HG02588 (cell line): ENCODE data around the gene DGKG.

ENCODE experiments used
- ATAC-seq: cut with Tn5 transposase; IDR thresholded peaks from one replicate; pipeline ENCODE4 v1.9.1; 2021; ENCODE audit warnings: mild to moderate bottlenecking, moderate library complexity; ENCODE audit not compliant: unreplicated experiment

Gene DGKG

DNA sequence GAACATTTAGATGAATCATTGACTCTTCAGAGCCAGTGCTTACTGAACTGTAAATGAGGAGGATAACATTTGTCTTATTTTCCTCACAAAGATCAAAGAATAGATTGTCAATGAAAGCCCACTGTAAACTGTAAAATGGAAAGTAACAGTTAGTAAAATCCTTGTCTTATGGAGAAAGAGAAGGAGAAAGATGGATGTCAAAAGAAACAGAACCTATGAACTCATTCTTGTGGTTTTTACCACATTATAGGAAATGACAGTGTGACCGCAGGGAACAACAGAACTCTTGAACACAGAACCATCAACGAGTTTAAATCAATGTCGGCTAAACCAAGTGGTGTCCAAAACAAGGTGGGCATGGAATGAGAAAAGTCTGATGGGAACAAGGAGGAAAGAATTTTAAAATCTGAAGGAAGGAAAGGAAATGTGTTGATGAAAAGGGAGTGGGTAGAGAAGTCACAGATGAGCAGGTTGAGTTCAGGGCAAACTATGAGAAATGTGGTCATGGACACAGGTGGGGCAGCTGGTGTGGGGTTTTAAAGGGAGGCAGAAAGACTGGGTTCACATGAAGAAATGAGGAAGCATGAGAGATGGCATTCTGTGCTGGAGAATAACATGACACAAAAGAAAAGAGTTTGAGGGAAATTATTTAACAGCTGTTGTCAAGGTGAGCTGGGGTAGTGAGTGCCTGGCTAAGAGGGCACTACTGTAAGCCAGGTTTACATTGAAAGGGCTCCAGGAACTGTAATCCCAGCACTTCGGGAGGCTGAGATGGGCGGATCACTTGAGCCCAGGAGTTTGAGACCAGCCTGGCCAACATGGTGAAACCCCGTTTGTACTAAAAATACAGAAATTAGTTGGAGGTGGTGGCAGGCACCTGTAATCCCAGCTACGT, 210.7 kb downstream of the DGKG start:
- no peak for ATAC-seq

DNA sequence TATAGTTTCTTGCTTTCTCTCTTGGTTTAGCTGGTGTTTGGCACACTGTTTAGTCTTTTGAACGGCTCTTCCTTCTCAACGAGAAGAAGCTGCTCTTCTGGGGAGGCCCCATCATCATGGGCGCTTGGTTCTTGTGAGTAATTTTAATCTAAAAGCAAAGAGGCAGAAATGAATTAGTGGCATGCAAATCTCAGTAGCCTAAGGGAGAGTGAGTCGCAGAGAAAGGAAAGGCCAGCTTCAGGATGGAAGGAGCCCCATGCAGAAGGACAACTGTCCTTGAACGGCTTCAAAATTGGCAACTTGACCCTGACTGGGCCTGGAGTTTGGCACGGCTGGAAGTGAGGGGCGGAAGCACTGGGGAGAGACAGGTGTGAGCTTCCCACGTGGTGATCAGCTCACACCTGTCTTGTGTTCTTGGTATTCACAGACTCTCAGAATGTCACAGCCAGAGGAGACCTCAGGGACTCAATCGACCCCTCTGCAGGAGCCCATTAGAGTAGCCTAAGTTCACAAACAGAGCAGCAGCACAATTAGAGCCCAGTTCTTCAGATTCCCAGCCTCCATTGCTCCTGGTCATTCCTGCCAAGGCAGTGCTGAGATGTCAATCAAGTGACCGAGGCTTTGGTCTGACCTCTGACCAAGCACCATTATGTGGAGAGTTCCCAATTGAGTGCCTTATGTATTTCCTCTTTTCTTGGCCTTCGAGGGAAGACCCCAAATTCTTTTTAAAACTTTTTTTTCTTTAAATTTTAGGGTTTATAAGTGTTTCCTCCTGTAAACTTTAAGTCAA, 211.8 kb downstream of the DGKG start:
- ATAC-seq: no peak

DNA sequence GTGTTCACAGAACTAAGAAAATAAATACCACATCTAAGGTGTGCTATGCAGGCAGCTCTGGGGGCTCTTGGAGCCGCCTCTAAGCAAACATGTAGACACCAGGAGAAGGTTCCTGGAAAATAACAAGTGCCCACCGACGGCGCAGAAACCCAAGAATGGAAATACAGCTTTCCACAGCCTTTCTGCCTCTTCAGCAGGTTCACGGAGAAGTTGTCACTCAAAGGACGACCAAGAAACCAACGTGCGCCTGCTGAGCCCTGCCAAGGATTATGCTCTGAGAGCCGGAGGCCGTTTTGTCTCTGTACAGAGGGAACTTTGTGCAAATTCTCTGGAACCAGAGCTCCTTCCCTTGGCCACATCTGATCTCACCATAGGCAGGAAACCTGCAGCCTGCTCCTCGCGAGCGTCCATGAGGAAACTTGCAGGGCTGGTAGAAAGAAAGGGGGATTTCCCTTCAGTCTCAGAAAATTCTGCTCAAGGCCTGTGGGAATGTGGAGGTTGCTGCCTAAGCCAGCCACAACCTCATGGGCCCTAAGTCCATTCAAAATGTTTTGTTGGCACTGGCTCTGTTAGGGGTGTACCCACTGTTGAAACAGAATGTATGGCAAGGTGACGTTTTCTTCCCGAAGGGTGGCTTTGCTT, 212.6 kb downstream of the DGKG start:
- ATAC-seq: no peak

DNA sequence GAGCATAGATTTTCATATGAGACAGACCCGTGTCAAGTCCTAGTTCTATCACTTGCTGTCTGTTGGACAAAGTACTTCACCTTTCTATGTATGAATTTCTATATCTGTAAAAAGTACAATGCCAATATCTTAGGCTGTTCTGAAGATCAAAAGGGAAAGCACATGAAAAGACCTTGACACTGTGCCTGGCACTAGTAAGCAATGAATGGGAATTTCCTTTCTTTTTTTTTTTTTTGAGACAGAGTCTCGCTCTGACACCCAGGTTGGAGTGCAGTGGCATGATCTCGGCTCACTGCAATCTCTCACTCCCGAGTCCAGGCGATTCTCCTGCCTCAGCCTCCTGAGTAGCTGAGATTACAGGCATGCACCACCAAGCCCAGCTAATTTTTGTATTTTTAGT, 217.8 kb downstream of the DGKG start:
- no peak for ATAC-seq

DNA sequence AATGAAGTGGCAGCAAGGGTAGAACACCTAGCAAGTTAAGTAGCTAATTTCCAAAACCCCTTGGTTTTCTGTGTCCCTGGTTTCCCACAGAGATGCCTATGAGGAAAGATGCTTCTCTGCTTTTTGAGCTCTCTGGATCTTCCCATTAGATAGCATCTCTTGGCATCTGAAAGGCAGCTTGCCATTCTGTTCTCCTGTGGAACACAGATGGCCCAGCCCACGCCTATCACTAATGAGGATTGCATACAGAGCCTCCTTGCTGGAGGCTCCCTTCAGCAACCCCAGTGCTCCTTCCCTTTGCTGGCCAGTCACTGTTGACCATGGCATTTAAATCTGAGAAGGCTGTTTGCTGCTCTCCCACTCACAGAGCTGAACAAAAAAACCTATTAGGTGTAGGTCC, 218.8 kb downstream of the DGKG start:
- no peak for ATAC-seq

DNA sequence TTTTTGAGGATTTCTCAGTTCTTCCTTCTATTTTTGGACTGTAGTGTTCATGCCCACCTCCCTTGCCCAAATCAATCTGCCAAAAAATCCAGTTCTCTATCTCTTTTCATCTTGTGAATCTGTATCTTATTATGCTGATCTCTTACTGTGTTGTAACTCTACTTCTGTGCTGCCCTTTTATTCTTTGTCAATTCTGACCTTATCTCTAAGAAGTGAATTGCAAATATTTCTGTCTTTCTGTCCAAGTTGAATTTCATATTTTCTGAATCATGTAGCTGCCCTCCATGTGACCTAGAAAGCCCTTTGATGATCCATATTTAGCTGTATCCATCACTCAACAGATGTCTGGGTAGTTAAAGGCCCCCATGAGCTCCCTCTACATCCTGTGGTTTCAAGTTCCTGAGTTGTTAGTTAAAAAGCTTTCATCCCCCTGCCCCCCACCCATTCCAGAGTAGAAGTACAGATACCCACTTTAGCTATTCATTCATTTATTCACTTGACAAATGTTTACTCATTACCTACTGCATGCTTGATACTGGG, 219.6 kb downstream of the DGKG start:
- no peak for ATAC-seq

DNA sequence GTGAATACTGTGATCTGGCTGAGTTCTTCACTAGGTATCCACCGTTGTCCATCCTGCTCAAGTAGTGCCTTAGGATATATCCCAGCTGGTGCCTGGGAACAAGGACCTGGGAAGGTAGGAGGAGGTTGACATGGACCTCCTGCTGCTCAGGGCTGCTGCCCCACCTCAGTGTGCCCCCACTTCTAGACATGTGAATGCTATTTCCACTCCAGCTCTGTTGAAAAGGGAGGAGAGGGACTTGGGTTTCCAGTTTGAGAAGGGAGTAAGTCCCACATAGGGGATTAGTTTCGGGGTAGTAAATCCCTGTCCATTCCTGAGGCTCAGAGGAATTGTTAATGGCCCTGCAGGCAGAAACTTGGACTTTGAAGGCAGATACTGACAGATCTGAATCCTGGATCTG, 220.2 kb downstream of the DGKG start:
- ATAC-seq: no peak

DNA sequence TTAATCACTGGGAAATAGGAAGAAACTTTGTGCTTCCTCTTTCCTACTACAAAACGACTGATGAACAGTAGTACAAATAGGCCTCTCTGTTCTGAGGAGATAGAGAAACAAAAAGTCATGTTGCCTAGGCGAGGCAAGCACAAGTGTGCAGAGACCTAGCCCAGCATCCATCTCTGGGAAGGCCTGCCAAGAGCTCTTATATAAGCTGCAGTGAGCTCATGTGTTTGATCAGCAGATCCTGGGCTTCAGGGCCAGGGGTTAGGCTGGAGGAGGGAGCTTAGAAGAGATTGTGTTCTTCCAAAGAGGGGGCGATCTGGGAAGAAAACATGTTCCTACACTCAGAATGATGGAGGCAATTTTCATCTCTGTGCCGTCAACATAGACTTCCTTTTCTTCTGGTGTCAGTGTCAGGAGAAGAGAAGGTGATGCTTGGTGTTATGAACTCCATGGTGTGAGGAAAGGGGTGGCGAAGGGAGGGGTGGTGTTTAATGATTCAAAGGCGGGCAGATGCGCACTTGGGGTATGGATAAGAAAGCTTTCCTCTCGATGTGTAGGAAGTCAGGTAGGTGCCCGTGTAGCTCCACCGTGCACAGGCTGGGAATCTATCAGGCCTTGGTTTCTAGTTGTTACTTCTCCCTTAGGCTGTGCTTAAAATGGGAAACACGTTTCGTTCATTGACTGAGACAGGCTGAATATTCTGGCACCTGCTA, 223.6 kb downstream of the DGKG start:
- ATAC-seq: no peak

DNA sequence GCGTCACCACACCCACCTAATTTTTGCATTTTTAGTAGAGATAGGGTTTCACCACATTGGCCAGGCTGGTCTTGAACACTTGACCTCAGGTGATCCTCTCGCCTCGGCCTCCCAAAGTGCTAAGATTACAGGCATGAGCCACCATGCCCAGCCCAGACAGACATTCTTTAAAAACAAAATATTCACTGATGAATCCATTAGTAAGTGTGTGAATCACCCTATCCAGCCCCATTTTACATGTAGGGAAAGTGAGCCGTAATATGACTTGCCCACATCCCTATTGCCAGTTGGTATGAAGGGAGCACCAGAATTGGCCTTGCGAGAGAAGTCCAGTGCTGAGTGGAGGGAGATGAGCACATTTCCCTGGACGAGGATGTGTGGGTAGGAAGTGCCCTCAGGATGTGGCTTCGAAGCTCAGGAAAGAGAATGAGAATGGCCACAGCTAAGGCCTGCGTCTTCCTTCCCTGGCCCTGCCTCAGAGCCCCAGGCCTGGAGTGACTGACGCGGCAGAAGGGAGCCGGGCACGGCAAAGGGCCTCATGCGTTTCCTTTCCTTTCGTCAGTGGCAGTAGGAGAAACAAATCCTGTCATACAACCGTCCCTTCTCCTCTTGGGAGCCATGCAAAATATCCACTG, 224.9 kb downstream of the DGKG start:
- no peak for ATAC-seq

DNA sequence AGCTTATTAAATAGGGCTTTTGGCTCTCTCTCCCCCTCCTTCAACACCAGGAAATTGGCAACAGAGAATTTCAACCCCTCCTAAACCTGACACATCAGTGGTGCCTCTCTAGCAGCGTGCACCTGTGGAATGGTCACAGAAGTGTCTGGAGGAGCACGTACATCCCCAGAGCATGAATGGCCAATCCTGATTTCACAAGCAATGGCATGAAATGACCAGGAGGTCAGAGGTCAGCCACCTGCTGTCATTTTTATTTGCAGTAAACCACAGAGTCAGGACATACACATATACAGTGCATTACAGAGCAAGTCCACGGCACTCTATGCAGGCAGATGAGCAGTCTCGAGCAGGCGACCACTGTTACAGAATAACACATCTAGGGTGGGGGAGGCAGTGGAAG, 228.1 kb downstream of the DGKG start:
- no peak for ATAC-seq

DNA sequence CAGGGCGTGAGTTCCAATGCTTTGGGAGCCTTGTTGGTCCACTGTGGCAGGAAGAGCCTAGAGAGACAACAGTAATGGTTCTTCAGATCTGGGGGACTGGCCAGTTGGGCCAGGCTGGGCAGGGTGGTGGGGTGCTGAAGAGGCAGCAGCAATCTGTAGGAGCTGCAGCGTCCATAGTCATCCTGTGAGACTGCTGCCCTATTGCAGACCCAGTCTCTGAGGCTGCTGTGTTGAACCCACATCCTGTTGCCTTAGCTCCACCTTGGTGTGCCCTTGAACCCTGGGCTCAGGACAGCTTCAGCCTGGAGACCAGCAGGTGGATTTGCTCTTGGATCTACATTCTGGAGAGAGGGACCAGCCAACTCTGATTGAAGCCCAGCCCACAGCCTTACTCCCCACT, 229.5 kb downstream of the DGKG start:
- no peak for ATAC-seq

DNA sequence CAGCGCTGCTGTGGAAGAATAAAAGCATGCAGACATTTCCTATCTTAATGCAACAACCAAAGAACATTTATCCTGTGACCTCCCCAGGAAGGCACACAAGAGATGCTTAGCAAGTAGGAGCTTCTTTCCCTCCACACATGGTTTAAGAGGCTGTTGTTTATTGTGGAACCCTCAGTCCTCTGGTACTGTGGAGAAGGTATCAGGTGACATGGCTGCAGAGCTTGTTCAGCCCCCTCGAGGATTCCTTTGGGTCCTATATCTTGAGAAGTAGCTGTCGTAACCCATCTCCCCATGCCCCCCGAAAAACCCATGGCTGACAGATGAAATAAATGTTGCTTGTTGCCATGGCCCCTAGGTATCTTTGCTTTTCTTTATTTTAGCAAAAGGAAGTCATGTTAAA, 232.8 kb downstream of the DGKG start:
- no peak for ATAC-seq

DNA sequence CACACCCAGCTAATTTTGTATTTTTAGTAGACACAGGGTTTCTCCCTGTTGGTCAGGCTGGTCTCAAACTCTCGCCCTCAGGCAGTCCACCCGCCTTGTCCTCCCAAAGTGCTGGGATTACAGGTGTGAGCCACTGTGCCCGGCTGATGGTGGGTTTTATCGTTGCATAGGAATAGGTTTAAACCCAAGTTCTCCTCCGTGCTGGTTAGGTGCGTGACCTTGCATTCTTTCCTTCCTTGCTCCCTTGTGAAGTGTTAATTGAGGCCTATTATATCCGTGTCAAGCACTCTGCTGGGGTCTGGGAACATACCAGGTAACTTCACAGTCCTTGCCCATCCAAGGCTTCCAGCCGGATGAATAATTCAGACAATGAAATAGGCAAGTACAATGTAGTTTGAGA, 233.9 kb downstream of the DGKG start:
- no peak for ATAC-seq

DNA sequence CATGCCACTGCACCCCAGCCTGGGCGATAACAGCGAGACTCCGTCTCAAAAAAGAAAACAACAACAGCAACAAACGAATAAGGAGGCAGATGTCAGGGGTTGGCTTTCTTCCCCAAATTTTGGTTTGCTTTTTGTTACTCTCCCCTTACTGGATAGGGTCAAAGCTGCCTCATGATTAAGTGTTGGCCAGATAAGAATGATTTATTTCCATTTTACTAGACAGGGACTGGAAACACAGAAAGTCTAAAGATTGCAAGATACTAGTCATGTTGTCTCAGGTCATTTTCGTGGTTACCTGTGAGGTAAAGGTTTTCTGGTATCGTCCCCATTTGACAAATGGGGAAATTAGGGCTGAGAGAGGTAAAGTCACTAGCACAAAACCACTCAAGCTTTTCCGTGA, 234.6 kb downstream of the DGKG start:
- no peak for ATAC-seq

DNA sequence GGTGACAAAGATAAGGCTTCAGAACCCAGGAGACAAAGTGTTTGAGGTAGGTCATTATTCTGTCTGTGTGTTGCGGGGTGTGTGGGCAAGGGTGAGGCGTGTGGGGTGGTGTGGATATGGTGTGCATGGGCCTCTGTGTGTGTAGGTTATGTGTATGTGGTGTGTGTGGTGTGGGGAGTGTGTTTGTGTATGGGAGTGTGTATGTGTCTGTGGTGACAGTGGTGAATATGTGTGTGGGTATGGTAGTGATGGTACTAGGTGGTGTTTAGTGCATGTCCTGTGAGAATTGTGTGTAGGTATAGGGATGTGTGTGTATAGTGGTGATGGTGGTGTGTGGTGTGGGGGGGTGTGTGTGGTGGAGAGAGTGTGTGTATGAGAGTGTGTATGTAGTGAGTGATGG, 236.9 kb downstream of the DGKG start:
- ATAC-seq: no peak

DNA sequence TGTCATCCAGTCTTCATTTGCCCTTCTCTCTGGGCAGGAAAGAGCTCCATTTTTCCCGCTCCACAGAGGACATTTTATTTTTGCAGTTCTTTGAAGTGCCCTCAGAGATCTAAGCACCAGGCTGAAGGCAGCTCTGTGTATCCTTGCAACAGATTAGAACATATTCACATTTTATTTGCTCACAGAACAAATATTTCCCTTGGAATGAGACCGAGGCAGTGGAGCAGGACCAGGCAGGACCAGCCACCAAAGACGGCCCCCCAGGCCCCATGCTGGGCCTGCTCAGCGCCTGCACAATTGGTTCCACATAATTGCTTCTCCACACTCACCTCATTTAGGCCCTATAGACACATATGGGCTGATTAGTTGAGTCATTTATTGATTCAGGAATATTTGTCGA, 237.4 kb downstream of the DGKG start:
- ATAC-seq: no peak

DNA sequence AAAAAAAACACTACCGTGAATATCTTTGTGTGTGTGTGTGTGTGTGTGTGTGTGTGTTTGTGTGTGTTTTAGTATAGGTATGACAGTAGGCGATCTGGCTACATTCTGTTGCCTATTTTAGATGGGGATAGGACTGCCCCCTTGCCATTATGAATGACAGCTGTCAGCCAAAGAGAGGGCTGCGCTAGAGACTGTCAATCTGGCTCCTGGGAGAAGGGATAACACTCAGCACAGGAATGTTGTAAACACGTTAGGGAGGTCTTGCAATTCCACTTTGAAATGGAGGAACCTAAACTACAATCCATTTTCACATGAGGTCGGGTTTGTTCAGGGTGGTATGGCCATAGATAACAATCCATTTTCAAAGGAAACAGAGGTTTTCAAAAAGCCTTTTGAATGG, 239.0 kb downstream of the DGKG start:
- no peak for ATAC-seq

DNA sequence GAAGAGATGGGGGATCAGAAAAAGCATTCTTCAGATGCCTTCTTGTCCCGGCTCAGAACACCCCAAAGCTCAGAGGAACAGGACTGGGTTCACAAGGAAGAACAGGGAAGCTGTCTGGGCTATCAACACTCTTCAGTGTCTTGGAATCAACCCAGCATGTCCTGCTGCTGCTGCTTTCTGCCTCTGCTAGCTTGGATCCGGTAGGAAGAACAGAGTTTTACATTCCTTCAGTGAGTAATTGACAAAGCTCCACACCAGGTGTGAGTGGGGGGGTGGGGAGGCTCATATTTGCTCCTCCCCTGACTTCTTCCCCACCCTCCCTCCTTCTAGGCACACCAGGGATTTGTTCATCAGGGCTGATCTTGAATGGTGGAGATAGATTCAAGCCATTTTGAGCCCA, 240.1 kb downstream of the DGKG start:
- ATAC-seq: no peak

DNA sequence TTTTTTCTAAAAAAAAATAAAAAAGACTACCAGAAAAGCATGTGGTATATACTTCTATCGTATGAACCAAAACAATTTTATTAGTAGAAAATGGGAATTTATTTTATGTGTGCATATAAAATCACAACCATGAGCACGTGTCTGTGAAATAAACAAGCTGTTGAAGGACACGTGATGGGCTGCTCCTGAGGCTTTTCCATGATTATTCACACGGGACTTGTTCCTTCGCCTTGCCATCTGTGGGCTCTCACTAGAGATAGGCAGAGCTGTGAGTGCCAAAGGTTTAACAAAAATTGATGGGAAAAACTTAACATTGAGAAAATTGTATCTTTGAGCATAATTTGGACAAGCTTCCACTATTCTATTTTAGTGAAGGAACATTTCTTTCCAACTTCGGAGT, 240.8 kb downstream of the DGKG start:
- ATAC-seq: no peak

DNA sequence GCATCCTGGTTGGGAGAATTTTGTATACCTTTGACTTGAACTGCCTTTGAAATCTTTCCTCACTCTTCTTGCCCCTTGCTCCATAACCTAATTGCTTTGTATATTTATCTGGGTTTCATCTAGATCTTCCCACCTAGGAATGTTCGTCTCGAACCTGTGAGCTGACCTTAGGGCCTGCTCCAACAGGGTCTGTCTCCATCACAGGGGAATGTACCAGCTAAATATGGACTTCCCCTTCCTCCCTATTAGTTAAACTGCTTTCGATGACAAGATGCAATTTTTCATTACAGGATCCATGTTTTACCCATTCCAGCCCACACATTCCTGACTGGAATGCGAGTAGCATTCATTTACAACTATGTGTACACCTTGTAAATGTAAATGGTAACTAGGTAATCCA, 242.5 kb downstream of the DGKG start:
- ATAC-seq: no peak
